Right renal cortex interstitium (tissue), 3 donors: ENCODE results near the gene LIPH. TPM values are rescaled to one million over a fixed set of nuclear protein-coding genes. Genes with fewer than 3 reads are reported as not detected.
"Not testable (repeated sequence)": the region's sequence is repeated elsewhere in the genome, so short reads cannot be mapped to it uniquely, and the experiment has no call there.

Experiments used
- DNase-seq, 3 donors: peaks; one replicate each; pipeline ENCODE4 v3.0.0-alpha.2; 2013; ENCODE audit warnings: low read depth in 3 of 3, low spot score in 2 of 3
- polyA plus RNA-seq, 3 donors: library from polyadenylated mRNA; unstranded; fragments of 120-200 nt; gene quantifications; one replicate each; pipeline ENCODE4 v1.2.1, GENCODE V29; 2013; ENCODE audit not compliant: insufficient read length in 3 of 3

Gene LIPH
- polyA plus RNA-seq, 3 donors, result 0.98 to 1.8 (median 1.5) TPM

GRCh38 chr3:185490241-185490640 is 62.1 kb downstream of the LIPH start:
- no peak for DNase-seq

DNA sequence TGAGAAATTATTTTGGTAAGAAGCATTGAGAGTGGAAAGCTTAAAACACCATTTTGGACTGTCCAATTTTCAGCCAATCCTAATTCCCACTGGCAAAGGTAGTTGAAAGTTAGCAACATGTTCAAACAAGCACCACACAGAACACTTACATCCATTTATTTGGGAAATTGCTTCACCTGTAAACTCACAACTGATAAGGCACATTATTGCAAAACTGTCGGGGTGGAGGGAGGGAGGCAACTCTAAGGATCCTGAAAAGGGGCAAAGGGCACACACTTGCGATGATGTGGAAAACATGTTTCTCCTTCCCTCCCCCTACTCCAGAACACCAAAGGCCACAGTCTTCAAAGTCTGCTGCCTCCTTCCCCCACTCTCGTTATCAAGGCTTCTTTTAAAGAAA is 62.9 kb downstream of the LIPH start:
- no peak for DNase-seq

DNA sequence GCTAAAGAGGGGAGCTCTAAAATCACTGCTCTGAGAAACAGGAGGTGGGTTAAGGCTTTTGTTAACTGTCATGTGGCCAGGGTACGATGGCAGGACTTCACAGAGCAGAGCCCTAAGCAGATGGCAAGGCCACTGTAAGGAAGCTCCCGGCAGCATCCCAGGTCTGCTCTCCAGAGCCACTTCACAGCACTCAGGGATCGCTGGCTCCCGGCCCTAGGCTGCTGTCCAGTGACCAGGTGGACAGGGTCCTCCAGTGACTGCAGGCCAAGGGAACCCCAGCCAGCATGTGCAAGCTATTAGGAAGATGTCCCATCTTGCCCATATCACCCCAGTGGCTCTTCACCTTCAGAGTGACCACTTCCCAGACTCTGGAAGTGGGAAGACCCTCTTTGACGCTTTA is 63.9 kb downstream of the LIPH start:
- no peak for DNase-seq

- no peak for DNase-seq
Measured at GRCh38 chr3:185486394-185486793, 66.0 kb downstream of the LIPH start.

DNA sequence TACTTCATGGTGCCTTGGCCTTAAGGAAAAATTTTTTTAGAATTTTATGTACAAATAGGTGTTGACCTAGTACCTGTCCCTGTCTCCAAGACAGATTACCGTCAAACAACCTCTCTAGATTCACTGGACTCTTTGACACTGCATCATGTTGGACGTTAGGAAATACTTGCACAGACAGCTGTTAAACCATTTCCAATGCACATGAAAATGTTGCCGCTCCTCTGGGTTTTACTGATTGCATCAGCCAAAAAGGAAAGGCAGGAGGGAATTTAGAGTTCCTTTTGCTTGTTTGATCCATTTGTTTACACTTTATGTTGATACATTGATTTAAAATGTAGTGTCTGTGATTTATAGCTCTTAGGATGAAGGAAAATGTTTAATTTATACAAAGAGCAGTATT is 68.1 kb downstream of the LIPH start:
- no peak for DNase-seq

- DNase-seq, result no peak
Measured at GRCh38 chr3:185479373-185479945, 72.9 kb downstream of the LIPH start.

DNA sequence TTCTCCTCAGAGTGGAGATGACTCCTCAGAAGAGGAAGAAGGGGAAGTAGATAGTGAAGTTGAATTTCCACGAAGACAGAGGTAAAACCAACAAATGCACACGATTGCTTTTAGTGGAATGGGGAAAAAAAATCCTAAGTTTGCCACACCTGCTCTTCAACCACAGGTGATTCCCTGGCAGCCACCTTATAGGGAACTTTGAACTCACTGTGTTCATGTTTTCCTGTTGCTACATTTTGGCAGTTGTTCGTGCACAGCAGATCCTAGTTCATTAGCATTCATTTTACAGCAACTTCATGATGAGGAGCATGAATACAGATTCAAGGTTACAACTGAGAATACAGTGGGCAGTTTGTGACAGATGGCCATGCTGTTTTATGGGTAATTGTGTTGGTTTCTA is 75.1 kb downstream of the LIPH start:
- DNase-seq, result no peak

DNA sequence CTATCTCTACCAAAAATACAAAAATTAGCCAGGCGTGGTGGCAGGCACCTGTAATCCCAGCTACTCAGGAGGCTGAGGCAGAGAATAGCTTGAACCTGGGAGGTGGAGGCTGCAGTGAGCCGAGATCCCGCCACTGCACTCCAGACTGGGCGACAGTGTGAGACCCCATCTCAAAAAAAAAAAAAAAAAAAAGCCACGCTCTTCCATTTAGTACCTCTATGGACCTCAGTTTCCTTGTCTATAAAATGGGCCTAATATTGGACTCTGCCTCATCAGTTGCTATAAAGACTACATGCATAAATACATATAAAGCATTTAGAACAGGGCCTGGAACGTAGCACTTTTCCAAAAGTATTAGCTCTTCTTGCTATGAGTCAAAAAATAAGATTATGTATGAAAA is 77.5 kb downstream of the LIPH start:
- DNase-seq, result not testable (repeated sequence)

DNA sequence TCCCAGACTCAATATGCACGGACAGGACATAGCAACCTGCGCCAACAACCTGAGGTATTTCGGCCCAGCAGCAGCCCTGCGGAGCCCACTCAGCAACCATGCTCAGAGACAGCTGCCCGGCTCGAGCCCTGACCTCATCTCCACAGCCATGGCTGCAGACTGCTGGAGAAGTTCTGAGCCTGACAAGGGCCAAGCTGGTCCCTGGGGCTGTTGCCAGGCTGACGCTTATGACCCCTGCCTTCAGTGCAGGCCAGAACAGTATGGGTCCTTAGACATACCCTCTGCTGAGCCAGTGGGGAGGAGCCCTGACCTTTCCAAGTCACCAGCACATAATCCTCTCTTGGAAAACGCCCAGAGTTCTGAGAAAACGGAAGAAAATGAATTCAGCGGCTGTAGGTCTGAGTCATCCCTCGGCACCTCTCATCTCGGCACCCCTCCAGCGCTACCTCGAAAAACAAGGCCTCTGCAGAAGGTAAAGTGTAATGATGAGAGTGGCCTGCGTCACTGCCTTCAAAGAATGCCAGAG is 79.0 kb downstream of the LIPH start:
- no peak for DNase-seq

GRCh38 chr3:185470323-185470722 is 82.1 kb downstream of the LIPH start:
- DNase-seq, result no peak

DNA sequence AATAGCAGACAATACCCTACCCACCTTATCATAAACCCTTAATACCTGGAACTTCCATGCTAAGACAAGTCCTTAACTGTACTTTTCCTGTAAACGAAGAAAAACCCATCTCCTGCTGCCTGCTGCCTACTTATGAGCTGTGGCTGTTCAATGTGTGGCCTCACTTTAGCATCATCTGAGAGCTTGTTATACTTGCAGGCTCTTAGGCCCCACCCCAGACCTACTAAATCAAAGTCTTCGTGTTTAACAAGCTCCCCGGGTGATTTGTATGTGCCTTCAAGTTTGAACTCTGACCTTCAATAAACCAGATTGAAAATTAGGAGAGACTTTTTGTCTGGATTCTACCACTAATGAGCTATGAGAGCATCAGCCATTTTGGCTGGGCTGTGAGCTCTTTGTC is 82.8 kb downstream of the LIPH start:
- DNase-seq, result no peak

- DNase-seq, result not testable (repeated sequence)
Measured at GRCh38 chr3:185466123-185466522, 86.3 kb downstream of the LIPH start.

GRCh38 chr3:185465471-185465870 is 86.9 kb downstream of the LIPH start:
- no peak for DNase-seq

GRCh38 chr3:185460719-185461350 is 91.6 kb downstream of the LIPH start:
- no peak for DNase-seq

GRCh38 chr3:185460309-185460708 is 92.1 kb downstream of the LIPH start:
- no peak for DNase-seq

DNA sequence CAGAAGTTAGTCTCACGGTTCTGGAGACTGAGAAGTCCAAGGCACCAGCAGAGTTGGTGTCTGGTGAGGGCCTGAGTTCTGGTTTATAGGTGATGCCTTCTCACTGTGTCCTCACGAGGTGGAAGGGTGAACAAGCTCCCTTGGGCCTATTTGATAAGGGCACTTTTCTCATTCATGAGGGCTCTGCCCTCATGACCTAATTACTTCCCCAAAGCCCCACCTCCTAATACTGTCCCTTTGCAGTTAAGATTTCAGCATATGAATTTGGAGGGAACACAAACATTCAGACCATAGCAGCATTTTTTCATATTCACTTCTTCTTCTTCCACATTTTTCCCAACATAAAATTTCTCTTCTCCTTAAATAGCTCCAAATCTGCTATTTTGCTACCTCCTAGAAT is 95.0 kb downstream of the LIPH start:
- DNase-seq, result no peak

Other genes starting within 250 kb of the LIPH start
- gene MAP3K13, start 189.5 kb downstream of the LIPH start, polyA plus RNA-seq, result 10 to 100 TPM; 48.0 to 51.2 (median 48.9) TPM
- 10 to 100 TPM; 30.3 to 31.6 (median 31.3) TPM for gene TMEM41A, start 53.6 kb downstream of the LIPH start, polyA plus RNA-seq
- gene SENP2, start 33.7 kb upstream of the LIPH start, polyA plus RNA-seq, result 10 to 100 TPM; 42.4 to 57.0 (median 46.9) TPM